ENCODE measurements around the gene CFAP46. TPM values are rescaled to one million over a fixed set of nuclear protein-coding genes. Genes with fewer than 3 reads are reported as not detected.
"Not testable (repeated sequence)": the region's sequence is repeated elsewhere in the genome, so short reads cannot be mapped to it uniquely, and the experiment has no call there.

CFAP46 gene
- total and polyA plus RNA-seq, 2 donors, result 0.09 to 0.34 TPM

DNA sequence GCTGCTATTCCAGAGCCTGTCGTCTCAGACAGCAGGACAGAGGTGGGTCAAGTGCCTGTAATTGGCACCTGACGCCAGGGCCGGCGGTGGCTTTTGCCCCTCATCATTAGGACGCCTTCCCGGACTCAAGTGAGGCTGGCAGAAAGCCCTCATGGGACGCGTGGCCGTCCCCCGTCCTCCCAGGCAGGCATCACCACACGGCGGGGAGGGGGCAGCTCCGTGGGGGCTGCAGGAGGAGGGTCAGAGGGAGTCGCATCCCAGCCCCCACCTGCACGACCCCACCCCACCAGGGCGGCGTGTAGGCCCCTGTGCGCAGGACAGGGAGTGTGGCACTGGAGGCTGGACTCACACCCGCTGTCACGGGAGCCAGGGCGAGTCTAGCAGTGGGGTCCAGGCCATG lies 16.3 kb downstream of the CFAP46 start:
- H3K4me1 ChIP-seq (ENCODE audit: control insufficient read depth in 2 of 2, insufficient read depth in 2 of 2, low read length in 2 of 2), result no peaks in the 10 kb centered on the region
- WGBS, result 96% methylated on average over 21 of the region's 21 CpGs
- H3K27ac ChIP-seq (ENCODE audit: low read depth in 1 of 2, low read length in 1 of 2), result no peak overlapping the region
- H3K36me3 ChIP-seq (ENCODE audit: control insufficient read depth in 2 of 2, insufficient read depth in 2 of 2, low read length in 1 of 2), result no peaks in the 10 kb centered on the region
- H3K4me3 ChIP-seq (ENCODE audit: low read length in 2 of 2), result no peak overlapping the region
- H3K9me3 ChIP-seq (ENCODE audit: control insufficient read depth in 2 of 2, insufficient read depth in 1 of 2, low read length in 1 of 2), result no peaks in the 10 kb centered on the region
- DNase-seq (ENCODE audit: low read depth in 6 of 9, low spot score in 9 of 9), result no peak
- H3K27me3 ChIP-seq (ENCODE audit: control insufficient read depth in 2 of 2, insufficient read depth in 1 of 2, low read length in 1 of 2), result no peaks in the 10 kb centered on the region

DNA sequence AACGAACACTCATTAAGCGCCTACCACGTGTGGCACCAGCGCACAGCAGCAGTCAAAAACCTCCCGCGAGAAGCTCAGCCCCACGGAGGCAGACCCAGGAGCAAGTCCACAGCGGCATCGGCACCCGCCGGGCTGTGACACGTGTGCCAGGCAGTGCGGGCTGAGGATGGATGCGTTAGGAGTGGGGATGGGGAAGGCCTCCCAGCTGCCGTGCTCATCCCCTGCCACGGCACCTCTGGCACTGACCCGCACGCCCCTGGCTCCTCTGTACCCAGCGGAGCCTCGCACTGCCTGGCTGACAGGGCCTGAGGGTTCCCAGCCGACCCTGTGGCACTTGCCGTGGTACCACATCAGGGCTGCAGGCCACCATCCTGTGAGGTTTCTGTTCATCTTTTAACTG lies 16.8 kb downstream of the CFAP46 start:
- H3K9me3 ChIP-seq (ENCODE audit: control insufficient read depth in 2 of 2, insufficient read depth in 1 of 2, low read length in 1 of 2), result no peaks in the 10 kb centered on the region
- no peak overlapping the region for H3K27ac ChIP-seq (ENCODE audit: low read depth in 1 of 2, low read length in 1 of 2)
- DNase-seq (ENCODE audit: low read depth in 6 of 9, low spot score in 9 of 9), result no peak
- no peak overlapping the region for H3K4me3 ChIP-seq (ENCODE audit: low read length in 2 of 2)
- no peaks in the 10 kb centered on the region for H3K4me1 ChIP-seq (ENCODE audit: control insufficient read depth in 2 of 2, insufficient read depth in 2 of 2, low read length in 2 of 2)
- 97% methylated on average over 22 of the region's 22 CpGs for WGBS
- no peaks in the 10 kb centered on the region for H3K27me3 ChIP-seq (ENCODE audit: control insufficient read depth in 2 of 2, insufficient read depth in 1 of 2, low read length in 1 of 2)
- H3K36me3 ChIP-seq (ENCODE audit: control insufficient read depth in 2 of 2, insufficient read depth in 2 of 2, low read length in 1 of 2), result no peaks in the 10 kb centered on the region

- WGBS, result 93% methylated on average over 24 of the region's 24 CpGs
- Histone ChIP-seq H3K36me3 (ENCODE audit: control insufficient read depth in 2 of 2, insufficient read depth in 2 of 2, low read length in 1 of 2) (no peaks in the 10 kb centered on the region), H3K4me3 (ENCODE audit: low read length in 2 of 2) (no peak overlapping the region), H3K9me3 (ENCODE audit: control insufficient read depth in 2 of 2, insufficient read depth in 1 of 2, low read length in 1 of 2) (no peaks in the 10 kb centered on the region), H3K4me1 (ENCODE audit: control insufficient read depth in 2 of 2, insufficient read depth in 2 of 2, low read length in 2 of 2) (no peaks in the 10 kb centered on the region), H3K27me3 (ENCODE audit: control insufficient read depth in 2 of 2, insufficient read depth in 1 of 2, low read length in 1 of 2) (no peaks in the 10 kb centered on the region), H3K27ac (ENCODE audit: low read depth in 1 of 2, low read length in 1 of 2) (no peak overlapping the region)
- DNase-seq (ENCODE audit: low read depth in 6 of 9, low spot score in 9 of 9), result no peak
Measured at GRCh38 chr10:132925071-132925561, 17.3 kb downstream of the CFAP46 start.

GRCh38 chr10:132924046-132924952 lies 18.1 kb downstream of the CFAP46 start:
- no peaks in the 10 kb centered on the region for H3K27me3 ChIP-seq (ENCODE audit: control insufficient read depth in 2 of 2, insufficient read depth in 1 of 2, low read length in 1 of 2)
- H3K4me1 ChIP-seq (ENCODE audit: control insufficient read depth in 2 of 2, insufficient read depth in 2 of 2, low read length in 2 of 2), result no peaks in the 10 kb centered on the region
- H3K27ac ChIP-seq (ENCODE audit: low read depth in 1 of 2, low read length in 1 of 2), result no peak overlapping the region
- no peaks in the 10 kb centered on the region for H3K9me3 ChIP-seq (ENCODE audit: control insufficient read depth in 2 of 2, insufficient read depth in 1 of 2, low read length in 1 of 2)
- DNase-seq (ENCODE audit: low read depth in 6 of 9, low spot score in 9 of 9), result no peak
- no peaks in the 10 kb centered on the region for H3K36me3 ChIP-seq (ENCODE audit: control insufficient read depth in 2 of 2, insufficient read depth in 2 of 2, low read length in 1 of 2)
- WGBS, result 96% methylated on average over 42 of the region's 42 CpGs
- H3K4me3 ChIP-seq (ENCODE audit: low read length in 2 of 2), result no peak overlapping the region

DNA sequence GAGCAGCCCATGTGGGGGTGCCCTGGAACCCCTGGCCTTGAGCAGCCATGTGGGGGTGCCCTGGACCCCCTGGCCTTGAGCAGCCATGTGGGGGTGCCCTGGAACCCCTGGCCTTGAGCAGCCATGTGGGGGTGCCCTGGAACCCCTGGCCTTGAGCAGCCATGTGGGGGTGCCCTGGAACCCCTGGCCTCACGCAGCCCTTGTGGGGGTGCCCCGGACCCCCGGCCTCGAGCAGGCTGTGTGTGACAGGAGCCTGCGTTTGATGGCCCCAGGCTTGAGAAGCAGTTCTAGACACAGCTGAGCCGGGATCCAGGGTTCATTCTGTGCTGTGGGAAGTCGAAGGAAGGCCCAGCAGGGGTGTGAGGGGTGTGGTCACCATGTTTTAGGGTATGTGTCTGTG lies 19.0 kb downstream of the CFAP46 start:
- 95% methylated on average over 7 of the region's 7 CpGs for WGBS
- not testable (repeated sequence) for DNase-seq (ENCODE audit: low read depth in 6 of 9, low spot score in 9 of 9); H3K9me3 ChIP-seq (ENCODE audit: control insufficient read depth in 2 of 2, insufficient read depth in 1 of 2, low read length in 1 of 2); H3K4me1 ChIP-seq (ENCODE audit: control insufficient read depth in 2 of 2, insufficient read depth in 2 of 2, low read length in 2 of 2); H3K27me3 ChIP-seq (ENCODE audit: control insufficient read depth in 2 of 2, insufficient read depth in 1 of 2, low read length in 1 of 2); H3K36me3 ChIP-seq (ENCODE audit: control insufficient read depth in 2 of 2, insufficient read depth in 2 of 2, low read length in 1 of 2); H3K4me3 ChIP-seq (ENCODE audit: low read length in 2 of 2); H3K27ac ChIP-seq (ENCODE audit: low read depth in 1 of 2, low read length in 1 of 2)

- 56% methylated on average over 17 of the region's 17 CpGs for WGBS
- Histone ChIP-seq H3K27me3 (ENCODE audit: control insufficient read depth in 2 of 2, insufficient read depth in 1 of 2, low read length in 1 of 2) (no peaks in the 10 kb centered on the region), H3K4me3 (ENCODE audit: low read length in 2 of 2) (no peak overlapping the region), H3K36me3 (ENCODE audit: control insufficient read depth in 2 of 2, insufficient read depth in 2 of 2, low read length in 1 of 2) (no peaks in the 10 kb centered on the region), H3K9me3 (ENCODE audit: control insufficient read depth in 2 of 2, insufficient read depth in 1 of 2, low read length in 1 of 2) (no peaks in the 10 kb centered on the region), H3K4me1 (ENCODE audit: control insufficient read depth in 2 of 2, insufficient read depth in 2 of 2, low read length in 2 of 2) (no peaks in the 10 kb centered on the region), H3K27ac (ENCODE audit: low read depth in 1 of 2, low read length in 1 of 2) (no peak overlapping the region)
- no peak for DNase-seq (ENCODE audit: low read depth in 6 of 9, low spot score in 9 of 9)
Measured at GRCh38 chr10:132922872-132923271, 19.5 kb downstream of the CFAP46 start.

DNA sequence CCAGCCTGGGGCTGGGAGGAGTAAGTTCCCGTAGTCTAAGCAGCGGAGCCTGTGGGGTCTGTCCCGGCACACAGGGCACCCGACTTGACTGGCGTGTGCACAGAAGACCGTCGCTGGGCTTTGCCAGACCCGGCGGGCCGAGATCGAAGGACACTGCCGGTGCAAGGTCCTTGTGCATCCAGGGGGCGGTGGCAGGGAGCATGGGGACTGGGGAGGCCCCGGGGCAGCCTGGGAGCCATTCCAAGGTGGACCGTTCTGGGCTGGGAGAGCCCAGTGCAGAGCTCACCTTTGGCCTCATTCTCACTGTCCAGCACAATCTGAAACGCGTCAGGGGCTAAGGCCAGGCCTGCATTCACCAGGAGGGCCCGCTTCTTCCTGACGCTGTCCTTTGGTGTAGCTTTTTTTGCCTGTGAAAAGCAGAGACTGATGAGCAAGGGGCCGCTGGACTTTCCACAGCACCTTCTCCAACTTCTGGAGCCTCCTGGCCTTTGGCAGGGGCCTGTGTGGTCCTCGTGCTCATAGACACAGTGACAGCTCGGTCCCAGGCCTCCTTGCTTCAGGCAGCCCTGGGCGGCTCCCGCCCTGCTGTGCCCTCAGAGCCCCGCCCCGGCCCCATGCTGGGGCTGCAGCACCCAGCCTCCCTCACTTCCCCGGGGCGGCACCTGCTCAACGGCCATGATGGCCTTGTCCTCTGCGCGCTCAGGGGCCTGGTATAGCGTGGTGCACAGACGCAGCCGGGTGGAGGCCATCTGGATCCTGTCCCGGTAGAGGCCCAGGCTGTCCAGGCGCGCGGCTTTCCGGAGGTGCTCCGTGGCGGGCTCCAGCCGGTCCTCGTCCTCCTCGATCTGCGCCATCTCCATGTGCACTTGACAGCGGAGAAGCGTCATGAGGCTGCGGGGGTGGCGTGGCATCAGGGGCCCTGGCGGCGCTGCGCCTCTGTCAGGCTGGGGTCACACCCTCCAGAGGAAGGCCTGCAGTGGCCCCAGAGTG lies 20.3 kb downstream of the CFAP46 start:
- no peak for DNase-seq (ENCODE audit: low read depth in 6 of 9, low spot score in 9 of 9)
- no peaks in the 10 kb centered on the region for H3K27me3 ChIP-seq (ENCODE audit: control insufficient read depth in 2 of 2, insufficient read depth in 1 of 2, low read length in 1 of 2)

DNA sequence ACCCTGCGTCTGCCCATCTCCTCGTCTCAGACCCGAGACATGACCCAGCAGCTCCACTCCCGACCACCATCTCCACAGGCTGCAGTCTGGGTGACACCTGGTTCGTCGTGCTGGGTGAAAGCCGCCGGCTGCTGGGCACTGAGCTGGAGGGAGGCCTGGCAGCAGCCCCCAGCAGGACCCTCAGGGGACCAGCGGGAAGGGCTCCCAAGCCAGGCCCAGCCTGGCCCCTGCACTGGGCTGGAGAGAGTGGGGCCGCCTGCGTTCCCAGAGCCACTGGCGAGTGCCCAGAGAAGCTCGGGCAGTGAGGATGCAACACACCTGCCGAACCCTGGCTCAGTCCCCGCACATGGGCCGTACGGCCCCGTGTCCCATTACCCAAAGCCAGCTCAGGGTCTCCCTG lies 21.3 kb downstream of the CFAP46 start:
- WGBS, result 95% methylated on average over 18 of the region's 18 CpGs

More for the DNA sequence above, 20.3 kb downstream of the CFAP46 start:
- 96% methylated on average over 52 of the region's 52 CpGs for WGBS
- Histone ChIP-seq H3K9me3 (ENCODE audit: control insufficient read depth in 2 of 2, insufficient read depth in 1 of 2, low read length in 1 of 2) (no peaks in the 10 kb centered on the region), H3K36me3 (ENCODE audit: control insufficient read depth in 2 of 2, insufficient read depth in 2 of 2, low read length in 1 of 2) (no peaks in the 10 kb centered on the region), H3K4me3 (ENCODE audit: low read length in 2 of 2) (no peak overlapping the region), H3K4me1 (ENCODE audit: control insufficient read depth in 2 of 2, insufficient read depth in 2 of 2, low read length in 2 of 2) (no peaks in the 10 kb centered on the region), H3K27ac (ENCODE audit: low read depth in 1 of 2, low read length in 1 of 2) (no peak overlapping the region)

More for the DNA sequence above, 21.3 kb downstream of the CFAP46 start:
- Histone ChIP-seq H3K27me3 (ENCODE audit: control insufficient read depth in 2 of 2, insufficient read depth in 1 of 2, low read length in 1 of 2) (no peaks in the 10 kb centered on the region), H3K36me3 (ENCODE audit: control insufficient read depth in 2 of 2, insufficient read depth in 2 of 2, low read length in 1 of 2) (no peaks in the 10 kb centered on the region), H3K9me3 (ENCODE audit: control insufficient read depth in 2 of 2, insufficient read depth in 1 of 2, low read length in 1 of 2) (no peaks in the 10 kb centered on the region), H3K27ac (ENCODE audit: low read depth in 1 of 2, low read length in 1 of 2) (no peak overlapping the region), H3K4me3 (ENCODE audit: low read length in 2 of 2) (no peak overlapping the region), H3K4me1 (ENCODE audit: control insufficient read depth in 2 of 2, insufficient read depth in 2 of 2, low read length in 2 of 2) (no peaks in the 10 kb centered on the region)
- no peak for DNase-seq (ENCODE audit: low read depth in 6 of 9, low spot score in 9 of 9)
